GM23248 (cell line): Measurements from ENCODE around the gene KIDINS220. TPM values are rescaled to one million over a fixed set of nuclear protein-coding genes. Genes with fewer than 3 reads are reported as not detected.

Experiments
- DNase-seq: peaks from one replicate; pipeline ENCODE4 v3.0.0-alpha.2; 2015
- H2AFZ ChIP-seq: fragments of 200-600 bp; sonication (generic); 2 replicates; pipeline ENCODE4 v1.6.1; 2016; ENCODE audit warnings: antibody characterized with exemption
- H3F3A ChIP-seq: fragments of 200-600 bp; sonication (generic); 2 replicates; pipeline ENCODE4 v1.6.1; 2016; ENCODE audit warnings: mild to moderate bottlenecking, antibody characterized with exemption, mixed run types; ENCODE audit not compliant: insufficient read depth
- H3K27ac ChIP-seq: fragments of 200-600 bp; sonication (generic); 2 replicates; pipeline ENCODE4 v1.5.1; 2016; ENCODE audit warnings: mild to moderate bottlenecking
- H3K27me3 ChIP-seq: fragments of 200-600 bp; sonication (generic); replicated peaks from 2 replicates; pipeline ENCODE4 v1.6.1; 2016; ENCODE audit warnings: mild to moderate bottlenecking; ENCODE audit not compliant: insufficient read depth
- H3K36me3 ChIP-seq: fragments of 200-600 bp; sonication (generic); 2 replicates; pipeline ENCODE4 v1.6.1; 2016; ENCODE audit warnings: low read depth, mild to moderate bottlenecking
- H3K4me1 ChIP-seq: fragments of 200-600 bp; sonication (generic); 2 replicates; pipeline ENCODE4 v1.6.1; 2016; ENCODE audit warnings: mild to moderate bottlenecking; ENCODE audit not compliant: insufficient read depth
- H3K4me2 ChIP-seq: fragments of 200-600 bp; sonication (generic); one replicate; pipeline ENCODE4 v1.6.1; 2016; ENCODE audit warnings: mild to moderate bottlenecking; ENCODE audit not compliant: unreplicated experiment
- H3K4me3 ChIP-seq: fragments of 200-600 bp; sonication (generic); 2 replicates; pipeline ENCODE4 v1.5.1; 2016; ENCODE audit warnings: mild to moderate bottlenecking
- H3K79me2 ChIP-seq: fragments of 200-600 bp; sonication (generic); 2 replicates; pipeline ENCODE4 v1.6.1; 2016; ENCODE audit warnings: mild to moderate bottlenecking; ENCODE audit not compliant: insufficient read depth
- H3K9ac ChIP-seq: fragments of 200-600 bp; sonication (generic); 2 replicates; pipeline ENCODE4 v1.6.1; 2016; ENCODE audit warnings: mild to moderate bottlenecking
- H3K9me2 ChIP-seq: fragments of 200-600 bp; sonication (generic); 2 replicates; pipeline ENCODE4 v1.6.1; 2016; ENCODE audit warnings: mixed run types, mild to moderate bottlenecking, moderate library complexity; ENCODE audit not compliant: insufficient read depth
- H3K9me3 ChIP-seq: fragments of 200-600 bp; sonication (generic); one replicate; pipeline ENCODE4 v1.6.1; 2017; ENCODE audit warnings: low read depth
- H4K20me1 ChIP-seq: fragments of 200-600 bp; sonication (generic); 2 replicates; pipeline ENCODE4 v1.6.0; 2016; ENCODE audit not compliant: insufficient read depth
- EZH2 ChIP-seq: fragments of 200-600 bp; sonication (generic); IDR thresholded peaks from 2 replicates; pipeline ENCODE4 v1.6.1; 2018; ENCODE audit warnings: antibody characterized with exemption, mild to moderate bottlenecking; ENCODE audit not compliant: insufficient read depth, poor library complexity, severe bottlenecking
- EZH2phosphoT487 ChIP-seq: fragments of 200-600 bp; sonication (generic); IDR thresholded peaks from 2 replicates; pipeline ENCODE4 v1.6.1; 2018; ENCODE audit warnings: antibody characterized with exemption, moderate library complexity, mild to moderate bottlenecking, low read depth; ENCODE audit not compliant: insufficient read depth
- WGBS, 2 experiments: methylation state at CpG; one replicate each; pipeline ENCODE4 v1.1.6; 2015 to 2017; ENCODE audit warnings: low lambda C conversion rate in 2 of 2, low coverage in 1 of 2; ENCODE audit errors: missing lambda C conversion rate in 2 of 2; 5-methylcytosine and 5-hydroxymethylcytosine counted together
- in situ Hi-C: fragments of 300-500 bp; cut with MboI; formaldehyde crosslinking; loops from 2 replicates; pipeline ENCODE4 v1.15.0; 2020
- polyA plus RNA-seq: library from polyadenylated mRNA; unstranded; fragments of >200 nt; fragmentation: Nextera tagmentation; extraction: Ambion mirVana; gene quantifications from 2 replicates; pipeline ENCODE4 v1.2.1, GENCODE V29; 2016
- total RNA-seq: library from RNA; depleted of rRNA; stranded (reverse); fragments of >200 nt; shearing (Covaris generic); gene quantifications from 2 replicates; pipeline ENCODE4 v1.2.3, GENCODE V29; 2014

KIDINS220 gene
- total and polyA plus RNA-seq, 2 experiments from 2014 or later: 25.0 to 52.2 TPM

- Histone ChIP-seq H3K36me3 (0 out of 2 replicates have a peak, but pooled peaks cover 3% of the 10 kb centered on the region), H3K9ac (no peak overlapping the region), H3K9me2 (no peaks in the 10 kb centered on the region), H3F3A (no peaks in the 10 kb centered on the region), H3K4me1 (no peaks in the 10 kb centered on the region), H2AFZ (no peak overlapping the region), H3K9me3 (no peaks in the 10 kb centered on the region), H3K27ac (no peak overlapping the region), H3K4me3 (no peak overlapping the region), H3K27me3 (no peaks in the 10 kb centered on the region), H3K4me2 (no peak overlapping the region), H4K20me1 (no peaks in the 10 kb centered on the region), H3K79me2 (no peaks in the 10 kb centered on the region)
- 93 to 98% methylated on average over 4 of the region's 4 CpGs for WGBS, 2 experiments
- no peak for DNase-seq
- no peak for TF ChIP-seq EZH2
- TF ChIP-seq EZH2phosphoT487: no peak
- in situ Hi-C loops: no loop called here
Observed at GRCh38 chr2:8884812-8885211, 47.4 kb upstream of the KIDINS220 start.

GRCh38 chr2:8882094-8882493, 44.7 kb upstream of the KIDINS220 start:
- peak; percentile 38 for DNase-seq
- Histone ChIP-seq H3K9me2 (no peaks in the 10 kb centered on the region), H3K9me3 (no peaks in the 10 kb centered on the region), H3K27ac (no peak overlapping the region), H3F3A (no peaks in the 10 kb centered on the region), H3K36me3 (peaks cover 10% of the 10 kb centered on the region; the same call in 1 of the 2 replicates), H3K9ac (no peak overlapping the region), H3K27me3 (no peaks in the 10 kb centered on the region), H3K4me1 (no peaks in the 10 kb centered on the region), H2AFZ (no peak overlapping the region), H3K79me2 (no peaks in the 10 kb centered on the region), H4K20me1 (no peaks in the 10 kb centered on the region), H3K4me3 (no peak overlapping the region), H3K4me2 (no peak overlapping the region)
- in situ Hi-C loops: no loop called here
- WGBS, 2 experiments: 76 to 79% methylated on average over 5 of the region's 5 CpGs
- no peak for TF ChIP-seq EZH2phosphoT487
- TF ChIP-seq EZH2: no peak

GRCh38 chr2:8877894-8878293, 40.5 kb upstream of the KIDINS220 start:
- 96 to 98% methylated on average over 4 of the region's 4 CpGs for WGBS, 2 experiments

GRCh38 chr2:8877332-8877731, 39.9 kb upstream of the KIDINS220 start:
- WGBS, 2 experiments: 70 to 75% methylated on average over 4 of the region's 4 CpGs
- Histone ChIP-seq H3K27ac (no peak overlapping the region), H3K4me1 (no peaks in the 10 kb centered on the region), H3K4me3 (no peak overlapping the region), H3K4me2 (no peak overlapping the region), H3K36me3 (peaks cover 31% of the 10 kb centered on the region), H4K20me1 (no peaks in the 10 kb centered on the region), H3F3A (0 out of 2 replicates have a peak, but pooled peaks cover 5% of the 10 kb centered on the region), H3K79me2 (no peaks in the 10 kb centered on the region), H3K9ac (no peak overlapping the region), H3K9me2 (no peaks in the 10 kb centered on the region), H3K27me3 (no peaks in the 10 kb centered on the region), H2AFZ (no peak overlapping the region), H3K9me3 (no peaks in the 10 kb centered on the region)
- no peak for DNase-seq
- in situ Hi-C loops: loop anchor here (10.0 kb wide), 1 partner anchor 247 kb away; no protein-coding TSS in a partner anchor
- no peak for TF ChIP-seq EZH2phosphoT487
- no peak for TF ChIP-seq EZH2

More at GRCh38 chr2:8877894-8878293, 40.5 kb upstream of the KIDINS220 start:
- Histone ChIP-seq H3K9ac (no peak overlapping the region), H3F3A (0 out of 2 replicates have a peak, but pooled peaks cover 5% of the 10 kb centered on the region), H3K4me3 (no peak overlapping the region), H3K4me1 (no peaks in the 10 kb centered on the region), H3K9me2 (no peaks in the 10 kb centered on the region), H3K79me2 (no peaks in the 10 kb centered on the region), H3K4me2 (no peak overlapping the region), H3K27me3 (no peaks in the 10 kb centered on the region), H3K36me3 (peaks cover 31% of the 10 kb centered on the region), H2AFZ (no peak overlapping the region), H3K27ac (no peak overlapping the region), H4K20me1 (no peaks in the 10 kb centered on the region), H3K9me3 (no peaks in the 10 kb centered on the region)
- TF ChIP-seq EZH2 (no peak), EZH2phosphoT487 (no peak)
- in situ Hi-C loops: loop anchor here (10.0 kb wide), 1 partner anchor 247 kb away; no protein-coding TSS in a partner anchor
- no peak for DNase-seq

GRCh38 chr2:8876628-8877027, 39.2 kb upstream of the KIDINS220 start:
- TF ChIP-seq EZH2: no peak
- no peak for TF ChIP-seq EZH2phosphoT487

More at GRCh38 chr2:8876628-8877027, 39.2 kb upstream of the KIDINS220 start:
- no peak for DNase-seq
- H3K36me3 ChIP-seq: peaks cover 31% of the 10 kb centered on the region
- no peaks in the 10 kb centered on the region for H3K9me3 ChIP-seq
- no peaks in the 10 kb centered on the region for H3K27me3 ChIP-seq
- in situ Hi-C loops: loop anchor here (10.0 kb wide), 1 partner anchor 248 kb away; no protein-coding TSS in a partner anchor
- H3K9me2 ChIP-seq: no peaks in the 10 kb centered on the region
- H3K27ac ChIP-seq: no peak overlapping the region
- H3F3A ChIP-seq: 0 out of 2 replicates have a peak, but pooled peaks cover 5% of the 10 kb centered on the region
- H3K79me2 ChIP-seq: no peaks in the 10 kb centered on the region
- H3K4me2 ChIP-seq: no peak overlapping the region
- no peak overlapping the region for H2AFZ ChIP-seq
- H3K4me1 ChIP-seq: no peaks in the 10 kb centered on the region
- H3K9ac ChIP-seq: no peak overlapping the region
- no peak overlapping the region for H3K4me3 ChIP-seq
- no peaks in the 10 kb centered on the region for H4K20me1 ChIP-seq
